T-helper 1 cell treated with Interleukin-12 subunit alpha and Interleukin-12 subunit beta and Interleukin-4 antibody, amounts not matched to agents 30 μg/mL and 1 μg/mL, for 36 hours (primary cell): ENCODE data around the gene THNSL1.

Source experiments
- H3K27ac Mint-ChIP-seq: one replicate; pipeline ENCODE4 v1.8.0; 2021; ENCODE audit warnings: mild to moderate bottlenecking, mixed read lengths
- H3K27me3 Mint-ChIP-seq: one replicate; pipeline ENCODE4 v1.8.0; 2021; ENCODE audit warnings: low read depth, mixed read lengths
- H3K36me3 Mint-ChIP-seq: one replicate; pipeline ENCODE4 v1.8.0; 2021; ENCODE audit warnings: low read depth, mixed read lengths
- H3K4me1 Mint-ChIP-seq: one replicate; pipeline ENCODE4 v1.8.0; 2021; ENCODE audit warnings: low read depth, mixed read lengths
- H3K4me3 Mint-ChIP-seq: one replicate; pipeline ENCODE4 v1.8.0; 2021; ENCODE audit warnings: mild to moderate bottlenecking, moderate library complexity, mixed read lengths
- H3K9me3 Mint-ChIP-seq: one replicate; pipeline ENCODE4 v1.8.0; 2021; ENCODE audit warnings: mixed read lengths

THNSL1 gene

GRCh38 chr10:25059990-25060389, 43.6 kb downstream of the THNSL1 start:
- peaks cover 28% of the 10 kb centered on the region for H3K4me1 Mint-ChIP-seq
- H3K4me3 Mint-ChIP-seq, result no peak overlapping the region
- no peak overlapping the region for H3K27ac Mint-ChIP-seq
- peaks cover under 1% of the 10 kb centered on the region for H3K36me3 Mint-ChIP-seq
- H3K27me3 Mint-ChIP-seq, result peaks cover 3% of the 10 kb centered on the region
- H3K9me3 Mint-ChIP-seq, result peaks cover 5% of the 10 kb centered on the region

GRCh38 chr10:25061125-25061524, 44.7 kb downstream of the THNSL1 start:
- Mint-ChIP-seq H3K9me3 (peaks cover 13% of the 10 kb centered on the region), H3K4me1 (peaks cover 38% of the 10 kb centered on the region), H3K4me3 (no peak overlapping the region), H3K27me3 (peaks cover under 1% of the 10 kb centered on the region), H3K27ac (peak overlapping the region; percentile 19), H3K36me3 (peaks cover 7% of the 10 kb centered on the region)

DNA sequence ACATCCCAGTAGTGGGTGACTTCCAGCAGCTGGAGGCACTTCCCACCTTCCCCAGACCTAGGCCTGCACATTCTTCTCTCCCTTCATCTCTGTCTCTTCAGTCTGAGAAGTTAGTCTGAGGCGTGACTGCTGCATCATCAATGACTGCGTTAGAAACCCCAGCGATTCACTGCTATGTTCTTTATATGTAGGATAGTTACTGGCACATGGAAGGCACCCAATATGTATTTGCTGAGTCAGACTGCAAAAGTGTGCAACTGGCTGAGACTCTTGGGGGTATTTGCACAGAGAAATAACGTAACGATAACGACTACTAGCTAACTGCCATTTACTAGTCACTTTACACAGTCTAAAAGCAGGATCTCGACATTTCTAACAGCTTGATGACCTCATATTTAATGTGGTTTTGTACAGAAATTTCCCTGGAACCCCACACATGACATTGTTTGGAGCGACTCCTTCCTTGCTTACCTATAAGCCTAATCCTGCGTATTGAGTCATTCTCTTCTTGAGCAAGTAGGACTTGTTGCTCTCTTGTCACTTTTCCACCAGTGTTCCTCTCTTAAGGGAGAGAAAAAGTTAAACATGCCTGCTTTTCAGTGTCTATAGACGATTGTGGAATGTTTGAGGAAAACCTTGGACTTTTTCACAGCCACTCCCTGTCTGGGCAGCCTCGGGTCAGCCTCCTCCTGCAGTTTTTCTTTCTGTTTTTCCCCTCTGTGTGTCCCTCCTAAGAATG, 45.5 kb downstream of the THNSL1 start:
- H3K9me3 Mint-ChIP-seq, result peaks cover 13% of the 10 kb centered on the region

DNA sequence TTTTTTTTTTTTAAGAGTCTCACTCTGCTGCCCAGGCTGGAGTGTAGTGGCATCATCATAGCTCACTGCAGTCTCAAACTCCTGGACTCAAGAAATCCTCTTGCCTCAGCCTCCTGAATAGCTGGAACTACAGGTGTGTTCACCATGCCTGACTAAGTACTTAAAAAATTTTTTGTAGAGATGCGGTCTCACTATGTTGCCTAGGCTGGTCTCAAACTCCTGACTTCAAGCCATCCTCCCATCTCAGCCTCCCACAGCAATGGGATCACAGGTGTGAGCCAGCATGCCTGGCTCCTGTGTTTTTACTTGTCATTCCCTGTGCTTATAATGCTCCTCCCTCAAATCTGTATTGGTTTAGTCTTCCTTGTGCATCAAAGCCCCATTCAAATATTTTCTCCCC, 46.7 kb downstream of the THNSL1 start:
- peaks cover 8% of the 10 kb centered on the region for H3K36me3 Mint-ChIP-seq
- peaks cover 39% of the 10 kb centered on the region for H3K4me1 Mint-ChIP-seq
- no peak overlapping the region for H3K4me3 Mint-ChIP-seq
- peak overlapping the region; percentile 58 for H3K27ac Mint-ChIP-seq
- H3K9me3 Mint-ChIP-seq, result peaks cover 13% of the 10 kb centered on the region
- H3K27me3 Mint-ChIP-seq, result no peaks in the 10 kb centered on the region

More for the DNA sequence above, 45.5 kb downstream of the THNSL1 start:
- peak overlapping the region; percentile 91 for H3K27ac Mint-ChIP-seq
- no peaks in the 10 kb centered on the region for H3K27me3 Mint-ChIP-seq
- peak overlapping the region; percentile 71 for H3K4me3 Mint-ChIP-seq
- H3K4me1 Mint-ChIP-seq, result peaks cover 39% of the 10 kb centered on the region
- peaks cover 7% of the 10 kb centered on the region for H3K36me3 Mint-ChIP-seq

DNA sequence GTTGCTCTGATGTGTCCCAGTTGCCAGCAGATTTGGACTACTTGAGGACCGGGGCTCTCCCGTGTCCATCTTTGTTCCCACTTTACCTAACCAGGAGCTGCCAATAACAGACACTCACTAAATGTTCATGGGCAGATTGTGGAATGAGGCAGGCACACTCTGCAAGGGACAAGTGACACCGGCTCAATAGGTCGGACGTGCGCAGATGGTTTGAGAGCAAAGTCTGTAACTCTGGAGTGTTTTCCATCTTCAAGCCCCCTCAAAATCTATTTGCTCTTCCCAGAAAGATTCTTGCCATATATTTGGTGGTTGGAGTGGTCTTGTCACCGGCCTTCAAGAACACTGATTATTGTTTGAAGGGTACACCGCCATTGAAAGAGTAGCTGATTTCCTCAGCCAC, 47.2 kb downstream of the THNSL1 start:
- Mint-ChIP-seq H3K27me3 (no peaks in the 10 kb centered on the region), H3K9me3 (peaks cover 13% of the 10 kb centered on the region), H3K4me3 (peak overlapping the region; percentile 9), H3K4me1 (peaks cover 43% of the 10 kb centered on the region), H3K27ac (peak overlapping the region; percentile 58), H3K36me3 (peaks cover 8% of the 10 kb centered on the region)

GRCh38 chr10:25064401-25064800, 48.0 kb downstream of the THNSL1 start:
- Mint-ChIP-seq H3K27me3 (no peaks in the 10 kb centered on the region), H3K36me3 (peaks cover 8% of the 10 kb centered on the region), H3K9me3 (peaks cover 13% of the 10 kb centered on the region), H3K27ac (no peak overlapping the region), H3K4me3 (no peak overlapping the region), H3K4me1 (peaks cover 43% of the 10 kb centered on the region)

DNA sequence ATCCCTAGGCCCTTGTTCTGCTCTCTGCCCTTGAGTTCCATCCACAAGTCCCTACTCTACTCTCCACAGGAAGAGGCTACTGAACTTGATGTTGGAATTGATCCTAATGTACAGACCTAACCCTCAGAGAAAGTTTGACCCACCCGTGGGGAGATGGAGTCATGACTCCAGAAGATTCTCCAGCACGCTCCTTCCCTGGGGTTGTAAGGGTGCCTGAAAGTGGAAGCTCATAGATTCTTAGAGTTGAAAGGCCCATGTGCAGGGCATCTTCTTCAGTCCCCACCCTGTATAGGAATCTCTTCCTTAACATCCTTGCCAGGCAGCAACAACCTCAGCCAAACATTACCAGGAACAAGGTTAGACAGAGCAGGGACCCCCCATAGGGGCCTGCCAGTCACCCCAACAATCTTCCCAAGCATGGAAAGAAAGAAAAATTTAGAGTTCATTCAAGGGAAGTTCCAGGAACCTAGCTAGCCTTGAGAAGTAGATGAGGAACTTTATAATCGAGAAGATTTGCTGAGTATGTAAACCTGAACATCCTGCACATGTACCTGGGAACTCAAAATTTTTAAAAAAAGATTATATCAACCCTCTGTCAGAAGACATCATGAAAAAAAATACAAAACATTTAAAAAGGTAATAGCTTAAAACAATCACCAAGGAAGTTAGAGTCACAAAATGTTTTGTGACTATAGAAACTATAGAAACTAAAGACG, 49.5 kb downstream of the THNSL1 start:
- no peak overlapping the region for H3K4me3 Mint-ChIP-seq
- H3K36me3 Mint-ChIP-seq, result peaks cover 8% of the 10 kb centered on the region
- peaks cover 43% of the 10 kb centered on the region for H3K4me1 Mint-ChIP-seq
- no peaks in the 10 kb centered on the region for H3K27me3 Mint-ChIP-seq
- H3K27ac Mint-ChIP-seq, result peak overlapping the region; percentile 41
- peaks cover 13% of the 10 kb centered on the region for H3K9me3 Mint-ChIP-seq

- peak overlapping the region; percentile 43 for H3K27ac Mint-ChIP-seq
- H3K9me3 Mint-ChIP-seq, result peaks cover 11% of the 10 kb centered on the region
- peaks cover 25% of the 10 kb centered on the region for H3K4me1 Mint-ChIP-seq
- H3K27me3 Mint-ChIP-seq, result peaks cover 8% of the 10 kb centered on the region
- H3K36me3 Mint-ChIP-seq, result peaks cover 8% of the 10 kb centered on the region
- no peak overlapping the region for H3K4me3 Mint-ChIP-seq
Measured at GRCh38 chr10:25068152-25069058, 52.0 kb downstream of the THNSL1 start.

GRCh38 chr10:25071227-25071626, 54.8 kb downstream of the THNSL1 start:
- H3K4me3 Mint-ChIP-seq, result no peak overlapping the region
- peaks cover 1% of the 10 kb centered on the region for H3K36me3 Mint-ChIP-seq
- no peaks in the 10 kb centered on the region for H3K9me3 Mint-ChIP-seq
- H3K4me1 Mint-ChIP-seq, result peaks cover 5% of the 10 kb centered on the region
- no peak overlapping the region for H3K27ac Mint-ChIP-seq
- peaks cover 26% of the 10 kb centered on the region for H3K27me3 Mint-ChIP-seq

- Mint-ChIP-seq H3K27ac (no peak overlapping the region), H3K36me3 (peaks cover under 1% of the 10 kb centered on the region), H3K4me1 (peaks cover 4% of the 10 kb centered on the region), H3K27me3 (peaks cover 33% of the 10 kb centered on the region), H3K9me3 (no peaks in the 10 kb centered on the region), H3K4me3 (no peak overlapping the region)
Measured at GRCh38 chr10:25072786-25073185, 56.4 kb downstream of the THNSL1 start.

GRCh38 chr10:25075825-25076224, 59.4 kb downstream of the THNSL1 start:
- H3K4me1 Mint-ChIP-seq, result peaks cover 6% of the 10 kb centered on the region
- peaks cover 33% of the 10 kb centered on the region for H3K27me3 Mint-ChIP-seq
- no peaks in the 10 kb centered on the region for H3K36me3 Mint-ChIP-seq
- H3K27ac Mint-ChIP-seq, result no peak overlapping the region
- no peaks in the 10 kb centered on the region for H3K9me3 Mint-ChIP-seq
- H3K4me3 Mint-ChIP-seq, result no peak overlapping the region
